Stimulated activated CD4-positive, alpha-beta T cell treated with anti-CD3 and anti-CD28 coated beads, Interleukin-2, amount 100 ng/mL, for 24 hours (primary cell): ENCODE results near the gene RAN.
A peak's percentile ranks its signal among the peaks of the same experiment; 100 is the strongest.
"Not testable (repeated sequence)": the region's sequence is repeated elsewhere in the genome, so short reads cannot be mapped to it uniquely, and the experiment has no call there.

Experiments
- DNase-seq, 2 donors: peaks; one replicate each; pipeline ENCODE4 v3.0.0-alpha.2; 2020

The RAN gene

DNA sequence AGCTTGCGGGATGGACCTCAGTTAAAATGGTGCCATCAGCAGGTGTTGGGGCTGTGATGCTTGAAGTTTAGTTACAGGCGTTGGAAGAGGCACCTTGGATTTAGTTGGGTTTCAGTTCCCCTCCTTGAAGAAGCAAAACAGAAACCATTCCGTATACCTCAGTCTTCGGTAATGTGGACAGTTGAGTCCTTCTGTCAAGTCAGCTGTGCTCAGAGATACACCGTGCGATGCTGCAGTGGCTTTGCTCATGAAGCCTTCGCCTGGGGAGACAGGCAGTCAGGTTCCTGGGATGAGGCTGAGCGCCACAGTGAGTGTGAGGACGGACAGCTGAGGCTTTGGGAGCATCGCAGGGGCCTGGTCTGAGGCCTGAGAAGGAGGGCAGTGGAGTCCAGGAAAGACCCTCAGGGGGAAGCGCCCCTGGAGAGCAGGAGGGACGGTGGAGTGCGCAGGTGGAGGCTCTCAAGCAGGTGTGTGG is 7.4 kb downstream of the RAN start:
- peak in 1 of 2 donors; percentile 32 for DNase-seq

DNA sequence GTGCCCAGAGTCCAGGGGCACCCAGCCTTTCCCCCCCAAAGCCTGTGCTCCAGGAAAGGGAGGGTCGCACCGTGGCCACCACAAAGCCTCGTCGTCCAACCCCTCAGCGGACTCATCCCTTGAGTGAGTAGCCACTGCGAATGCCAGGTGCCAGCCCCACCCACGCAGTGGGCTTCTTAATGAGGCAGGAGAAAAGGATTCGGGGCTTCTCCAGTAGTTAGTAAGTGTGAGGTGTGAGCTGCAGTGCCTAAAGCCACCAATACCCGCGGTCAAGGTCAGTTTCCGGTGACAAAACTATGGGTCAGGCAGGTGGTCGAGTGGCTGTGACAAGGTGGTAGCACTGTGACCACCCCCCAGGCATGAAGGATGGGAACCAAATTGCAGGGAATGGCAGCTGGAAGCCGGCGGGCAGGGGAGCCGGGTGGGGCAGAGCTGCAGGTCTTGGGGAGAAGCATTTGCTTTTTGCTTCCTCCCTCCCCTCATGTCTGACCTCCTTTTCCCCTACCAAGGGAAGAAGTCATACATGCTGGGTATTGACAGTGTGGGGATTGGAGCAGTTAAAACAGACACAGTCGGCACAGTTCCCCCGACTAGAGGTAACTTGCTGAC is 8.0 kb downstream of the RAN start:
- peak in 1 of 2 donors; percentile 30 for DNase-seq

DNA sequence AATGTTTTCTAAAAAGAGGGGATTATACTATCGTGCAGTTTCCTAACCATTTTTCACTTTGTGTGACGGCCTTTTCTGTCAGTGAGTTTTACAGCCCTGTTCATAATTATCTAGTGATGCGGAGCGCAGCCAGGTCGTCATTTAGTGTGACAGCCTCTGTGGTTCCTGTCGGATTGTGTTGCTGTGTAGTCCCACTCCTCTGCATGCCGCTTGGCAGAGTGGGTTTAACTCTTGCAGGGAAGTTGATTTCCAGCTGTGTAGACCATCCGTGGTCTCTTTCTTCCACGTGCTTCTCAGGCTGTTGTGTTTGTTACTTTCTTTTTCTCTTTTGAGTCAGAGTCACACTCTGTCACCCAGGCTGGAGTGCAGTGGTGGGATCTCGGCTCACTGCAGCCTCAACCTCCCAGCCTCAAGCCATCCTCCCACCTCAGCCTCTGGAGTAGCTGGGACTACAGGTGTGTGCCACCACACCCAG is 8.6 kb downstream of the RAN start:
- no peak for DNase-seq

DNA sequence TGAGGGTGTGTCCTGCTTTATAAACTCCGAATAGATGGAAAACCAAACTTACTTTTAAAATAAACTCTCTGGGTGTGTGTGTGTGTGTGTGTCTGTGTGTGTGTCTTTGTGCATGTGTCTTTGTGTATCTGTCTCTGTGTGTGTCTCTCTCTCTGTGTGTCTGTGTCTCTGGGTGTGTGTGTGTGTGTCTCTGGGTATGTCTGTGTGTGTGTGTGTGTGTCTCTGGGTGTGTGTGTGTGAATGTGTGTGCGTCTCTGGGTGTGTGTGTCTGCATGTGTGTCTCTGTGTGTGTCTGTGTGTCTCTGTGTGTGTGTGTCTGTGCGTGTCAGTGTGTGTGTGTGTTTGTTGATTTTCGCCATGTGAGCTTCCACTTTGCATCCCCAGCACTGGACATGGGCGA is 9.2 kb downstream of the RAN start:
- DNase-seq: no peak

DNA sequence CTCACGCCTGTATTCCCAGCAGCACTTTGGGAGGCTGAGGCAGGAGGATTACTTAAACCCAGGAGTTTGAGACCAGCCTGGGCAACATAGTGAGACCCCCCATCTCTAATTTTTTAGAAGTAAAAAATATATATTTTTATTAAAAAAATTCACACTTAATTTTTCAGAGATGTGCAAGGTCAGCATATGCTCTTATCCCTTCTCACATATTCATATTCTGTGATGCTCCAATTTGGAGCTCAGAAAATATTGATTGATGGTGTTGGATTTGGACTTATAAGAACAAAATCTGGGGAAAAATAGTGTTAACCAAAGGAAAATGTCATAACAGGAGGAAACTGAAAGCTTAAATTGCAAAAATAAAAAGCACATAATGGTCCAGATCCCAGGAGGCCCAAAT is 9.7 kb downstream of the RAN start:
- no peak for DNase-seq

DNA sequence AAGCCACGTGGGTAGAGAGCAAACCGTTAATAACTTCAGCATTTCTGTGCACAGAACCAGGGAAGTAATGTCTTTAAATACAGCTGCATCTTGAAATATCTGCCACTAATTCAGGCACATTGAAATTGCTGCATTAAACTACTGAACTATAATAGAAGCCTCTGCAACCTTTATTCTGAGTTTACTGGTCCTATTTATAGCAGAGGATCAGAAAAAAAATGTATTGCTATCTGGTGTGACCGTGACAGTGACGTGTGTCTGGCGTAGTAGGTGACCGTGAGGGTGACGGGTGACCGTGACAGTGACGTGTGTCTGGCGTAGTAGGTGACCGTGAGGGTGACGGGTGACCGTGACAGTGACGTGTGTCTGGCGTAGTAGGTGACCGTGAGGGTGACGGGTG is 15.3 kb downstream of the RAN start:
- not testable (repeated sequence) for DNase-seq

DNA sequence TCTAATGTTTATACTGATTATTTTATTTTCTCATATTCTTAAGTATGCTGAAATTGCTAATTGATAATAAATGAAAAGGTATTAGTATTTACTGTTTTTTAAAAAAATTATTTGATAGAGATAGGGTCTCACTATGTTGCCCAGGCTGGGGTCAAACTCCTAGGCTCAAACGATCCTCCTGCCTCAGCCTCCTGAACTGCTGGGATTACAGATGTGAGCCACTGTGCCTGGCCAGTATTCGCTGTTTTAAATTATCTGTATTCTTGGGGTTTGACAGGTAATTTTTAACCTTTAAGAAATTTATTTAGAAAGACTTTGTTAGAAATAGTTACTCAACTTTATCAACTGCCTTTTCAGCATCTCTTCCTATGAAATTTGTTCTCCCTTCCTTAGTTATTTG is 32.2 kb downstream of the RAN start:
- no peak for DNase-seq

DNA sequence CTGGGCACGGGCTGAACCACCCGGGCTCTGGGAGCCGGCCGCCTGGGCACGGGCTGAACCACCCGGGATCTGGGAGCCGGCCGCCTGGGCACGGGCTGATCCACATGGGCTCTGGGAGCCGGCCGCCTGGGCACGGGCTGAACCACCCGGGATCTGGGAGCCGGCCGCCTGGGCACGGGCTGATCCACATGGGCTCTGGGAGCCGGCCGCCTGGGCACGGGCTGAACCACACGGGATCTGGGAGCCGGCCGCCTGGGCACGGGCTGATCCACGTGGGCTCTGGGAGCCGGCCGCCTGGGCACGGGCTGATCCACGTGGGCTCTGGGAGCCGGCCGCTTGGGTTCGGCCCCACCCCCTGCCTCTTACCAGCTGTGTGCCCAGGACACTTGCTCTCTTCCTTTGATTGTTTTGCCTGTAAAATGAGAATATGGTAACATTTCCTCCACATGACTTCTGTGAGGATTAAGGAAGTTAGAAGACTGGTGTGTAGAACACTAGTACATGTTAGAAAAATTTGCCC is 33.1 kb downstream of the RAN start:
- DNase-seq: not testable (repeated sequence)

DNA sequence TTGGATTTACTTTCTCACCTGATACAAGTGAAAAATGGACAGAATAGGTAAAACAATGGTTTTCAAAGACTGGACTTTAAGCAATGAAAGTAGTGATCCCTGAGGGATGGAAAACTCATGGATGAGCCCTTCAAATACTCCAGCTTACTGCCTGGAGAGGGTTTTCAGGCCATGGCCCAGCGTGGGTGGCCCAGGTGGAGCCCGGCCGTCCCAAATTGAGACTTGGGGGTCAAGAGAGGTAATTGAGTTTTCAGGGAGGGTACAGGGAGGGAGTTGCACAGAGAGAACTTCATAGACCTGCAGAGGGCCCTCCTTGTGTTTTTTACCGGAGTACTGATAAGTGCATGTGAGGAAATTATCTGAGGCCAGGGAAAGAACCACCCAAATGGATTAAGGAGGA is 37.2 kb downstream of the RAN start:
- DNase-seq: no peak

DNA sequence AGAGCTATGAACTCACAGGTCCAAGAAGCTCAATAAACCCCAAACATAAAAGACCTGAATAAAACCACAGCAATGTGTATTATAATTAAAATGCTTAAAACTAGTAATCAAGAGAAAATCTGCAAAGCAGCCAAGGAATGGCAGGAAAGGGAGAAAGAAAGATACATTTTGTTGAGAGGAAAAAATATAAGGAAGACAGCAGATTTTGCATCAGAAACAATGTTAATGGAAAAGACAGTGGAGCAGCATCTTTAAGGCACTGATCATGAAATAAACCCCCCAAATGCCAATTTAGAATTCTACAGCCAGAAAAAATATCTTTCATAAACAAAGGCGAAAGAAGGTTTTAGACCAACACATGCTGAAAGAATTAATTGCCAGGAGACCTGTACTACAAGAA is 39.3 kb downstream of the RAN start:
- DNase-seq: no peak

DNA sequence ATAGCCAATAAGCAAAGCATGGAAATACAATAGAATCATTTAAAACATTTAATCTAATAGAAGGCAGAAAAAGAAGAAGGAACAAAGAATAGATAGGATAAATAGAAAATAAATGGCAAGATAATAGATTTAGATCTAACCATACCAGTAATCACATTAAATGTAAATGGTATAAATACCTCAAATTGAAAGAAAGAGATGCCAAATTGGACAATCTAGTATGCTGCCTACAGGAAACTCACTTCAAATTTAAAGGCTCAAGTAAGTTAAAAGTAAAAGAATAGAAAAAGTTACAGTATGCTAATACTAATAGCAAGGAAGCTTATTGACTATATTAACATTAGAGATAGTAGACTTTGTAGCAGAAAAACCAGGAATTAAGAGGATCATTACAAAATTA is 40.1 kb downstream of the RAN start:
- no peak for DNase-seq

DNA sequence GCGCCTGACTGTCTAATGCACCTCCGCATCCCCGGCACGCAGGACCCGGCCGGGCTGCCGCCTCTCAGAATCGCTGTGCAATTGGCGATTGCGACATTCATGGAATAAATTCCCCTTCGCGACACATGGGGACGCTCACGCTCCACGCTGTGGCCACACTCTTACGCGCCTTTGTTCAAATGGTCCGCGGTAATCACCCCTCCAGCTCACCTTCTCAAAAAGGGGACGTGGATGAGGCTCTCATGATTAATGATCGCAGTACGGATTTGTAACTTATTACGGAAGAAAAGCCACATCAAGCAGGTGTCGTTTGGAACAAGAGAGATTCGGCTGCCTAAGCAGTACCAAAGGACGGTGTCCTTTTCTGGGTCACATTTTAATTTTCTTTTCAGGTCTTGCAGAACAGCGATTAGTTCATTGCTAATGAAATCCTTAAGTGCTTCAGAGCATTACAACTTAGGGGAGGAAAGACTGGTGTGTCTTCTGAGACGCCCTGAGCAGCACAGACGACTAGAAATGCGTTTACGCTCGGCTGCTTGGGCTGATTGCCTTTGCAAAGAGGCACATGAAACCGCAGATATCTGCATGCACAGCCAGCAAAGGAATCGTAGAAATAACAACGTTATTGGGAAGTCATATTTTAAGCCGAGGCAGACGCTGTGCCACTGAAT is 44.5 kb downstream of the RAN start:
- peak in 1 of 2 donors; percentile 31 for DNase-seq

DNA sequence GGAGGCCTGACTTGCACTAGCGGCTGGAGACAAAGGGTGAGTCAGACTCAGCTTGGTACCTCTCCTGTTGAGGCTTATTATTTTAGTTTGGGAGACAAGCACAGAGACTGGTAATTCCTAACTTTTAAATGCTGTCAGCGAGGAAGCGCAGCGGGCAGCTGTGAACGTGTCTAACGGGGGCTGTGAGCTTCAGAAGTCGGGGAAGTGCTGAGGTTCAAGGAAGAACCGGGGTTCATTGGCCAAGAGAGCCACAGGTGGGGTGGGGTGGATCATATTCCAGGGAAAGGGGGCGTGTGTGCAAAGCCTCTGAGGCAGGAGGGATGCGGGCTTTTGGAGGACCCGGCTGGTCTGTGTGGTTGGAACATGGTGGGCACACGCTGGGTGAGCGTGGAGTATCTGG is 45.7 kb downstream of the RAN start:
- no peak for DNase-seq

DNA sequence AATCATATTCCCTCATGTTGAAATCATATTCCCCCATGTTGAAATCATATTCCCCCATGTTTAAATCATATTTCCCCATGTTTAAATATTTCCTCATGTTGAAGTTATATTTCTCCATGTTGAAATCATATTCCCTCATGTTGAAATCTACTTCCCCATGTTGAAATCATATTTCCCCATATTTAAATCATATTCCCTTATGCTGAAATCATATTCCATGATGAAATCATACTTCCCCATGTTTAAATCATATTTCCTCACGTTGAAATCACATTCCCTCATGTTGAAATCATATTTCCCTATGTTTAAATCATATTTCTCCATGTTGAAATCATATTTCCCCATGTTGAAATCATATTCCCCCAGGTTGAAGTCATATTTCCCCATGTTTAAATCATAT is 47.2 kb downstream of the RAN start:
- no peak for DNase-seq

DNA sequence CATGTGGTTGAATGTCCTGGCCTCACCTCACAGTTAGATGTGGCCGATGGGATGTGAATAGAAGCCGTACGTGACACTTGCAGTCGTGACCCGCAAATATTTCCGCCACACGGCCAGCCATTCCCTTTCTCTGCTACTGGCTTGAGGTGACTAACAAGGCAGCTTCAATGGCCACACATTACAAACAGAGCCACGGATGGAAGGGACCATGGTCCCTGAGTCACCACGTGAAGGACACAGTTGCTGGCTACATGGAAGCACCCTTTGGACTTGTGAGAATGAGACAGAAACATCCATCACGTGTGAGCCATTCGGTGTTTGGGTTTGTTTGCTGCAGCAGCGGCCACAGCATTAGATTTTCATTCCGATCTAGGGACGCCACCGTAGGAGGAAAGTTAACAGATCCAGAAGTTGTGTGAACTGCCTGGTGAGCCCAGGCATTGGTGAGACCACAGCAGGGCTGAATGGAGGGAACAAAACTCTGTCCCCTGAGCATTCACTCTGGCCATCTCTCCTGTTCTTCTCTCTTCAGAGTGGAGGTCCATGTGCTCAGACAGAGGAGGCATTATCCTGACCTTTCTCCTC is 48.3 kb downstream of the RAN start:
- no peak for DNase-seq

DNA sequence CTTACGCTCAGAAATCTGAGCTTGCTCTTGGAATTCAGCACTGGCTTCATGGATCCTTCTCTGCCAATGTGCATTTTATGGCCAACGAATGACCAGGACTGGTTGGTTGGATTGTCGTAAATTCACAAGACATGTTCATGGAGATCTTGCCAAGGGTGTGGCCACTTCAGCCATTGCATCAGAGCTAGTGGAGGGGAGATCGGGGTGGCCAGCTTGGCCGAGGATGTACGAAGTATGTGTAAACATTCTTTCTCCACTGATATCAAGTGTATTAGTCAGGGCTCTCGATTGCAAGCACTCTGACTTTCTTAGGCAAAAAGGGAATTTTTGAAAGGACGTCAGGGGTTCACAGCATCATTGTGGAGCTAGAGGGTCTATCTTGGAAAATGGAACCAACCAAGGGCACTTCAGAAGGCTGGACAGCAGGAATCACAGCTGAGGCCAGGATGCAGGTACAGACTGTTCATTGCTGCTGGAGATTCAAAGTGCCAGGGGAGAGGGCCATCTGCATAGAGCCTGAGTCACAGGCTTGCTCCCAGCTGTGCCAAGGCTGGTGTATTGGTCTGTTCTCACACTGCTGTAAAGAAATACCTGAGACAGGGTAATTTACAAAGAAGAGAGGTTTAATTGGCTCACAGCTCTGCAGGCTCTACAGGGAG is 49.0 kb downstream of the RAN start:
- DNase-seq: no peak

DNA sequence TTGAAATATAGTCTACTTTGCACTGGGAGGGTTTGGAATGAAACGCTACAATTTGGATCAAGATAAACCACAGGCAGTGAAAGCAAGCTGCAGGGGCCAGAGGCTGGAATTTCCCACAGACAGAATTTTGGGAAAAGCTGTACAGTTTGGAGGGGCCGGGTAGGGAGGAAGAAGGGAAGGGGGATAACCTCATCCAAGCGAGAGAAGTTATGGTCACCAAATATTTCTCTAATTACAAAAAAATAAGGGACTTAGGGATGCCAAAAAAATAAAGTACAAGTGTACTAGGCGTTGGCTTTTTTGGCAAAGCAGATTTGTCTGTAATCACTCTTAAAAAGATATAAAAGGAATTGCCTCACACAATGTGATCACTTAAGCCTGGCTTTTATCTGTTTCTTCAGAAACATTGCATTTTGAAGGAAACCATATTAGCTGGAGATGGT is 50.7 kb downstream of the RAN start:
- DNase-seq: no peak

DNA sequence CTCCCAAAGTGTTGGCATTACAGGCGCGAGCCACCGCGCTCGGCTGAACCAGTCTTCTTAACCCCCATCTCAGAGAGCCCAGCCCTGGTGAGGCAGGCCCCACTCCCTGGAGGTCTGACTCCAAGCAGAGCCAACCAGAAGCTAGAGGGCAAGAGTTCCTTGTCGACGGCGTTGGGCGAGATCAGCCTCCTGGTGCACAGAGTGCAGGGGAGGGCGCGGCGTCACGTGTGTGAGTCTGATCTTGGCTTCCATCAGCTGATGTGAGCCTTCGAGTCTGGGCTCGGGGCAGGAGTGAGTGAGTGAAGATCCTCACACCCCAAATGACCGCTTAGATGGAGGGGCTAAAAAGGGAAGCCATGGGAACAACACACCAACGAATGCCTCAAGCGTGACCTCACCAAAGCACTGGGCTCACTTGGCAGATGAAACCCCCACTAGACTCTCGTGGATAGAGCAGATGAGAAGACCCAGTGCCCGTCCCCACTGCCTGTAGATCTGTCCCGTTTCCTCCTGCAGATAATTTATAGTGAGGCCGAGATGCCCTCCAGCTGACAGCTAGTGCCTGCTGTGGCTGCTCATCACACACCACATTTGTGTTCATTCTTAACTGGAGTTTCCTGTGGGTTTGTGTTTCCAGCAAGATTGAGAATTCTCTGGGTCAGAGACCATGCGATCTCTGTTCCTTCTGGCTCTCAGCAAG is 53.2 kb downstream of the RAN start:
- DNase-seq: no peak

DNA sequence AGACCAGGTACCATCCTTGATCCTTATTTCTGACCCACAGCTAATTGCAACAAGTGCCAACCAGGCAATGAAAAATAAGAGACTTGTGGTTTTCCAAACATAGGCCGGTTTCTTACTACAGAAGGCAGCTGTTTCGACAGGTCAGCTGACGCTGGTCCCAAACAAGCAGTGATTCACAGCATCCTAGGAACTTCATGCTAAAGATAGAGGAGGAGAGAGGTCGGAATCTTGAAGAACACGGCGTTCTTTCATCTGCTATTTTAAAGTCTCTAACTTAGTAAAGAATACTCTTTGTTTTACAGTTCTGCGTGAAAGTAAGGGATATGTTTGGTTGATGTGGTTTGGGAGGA is 53.8 kb downstream of the RAN start:
- no peak for DNase-seq
